Keratinocyte (primary cell): ENCODE data around the gene CDKAL1. TPM values are rescaled to one million over a fixed set of nuclear protein-coding genes. Genes with fewer than 3 reads are reported as not detected.

Experiments used
- DNase-seq: peaks from one replicate; pipeline ENCODE4 v3.0.0-alpha.2; 2011; ENCODE audit warnings: low read depth, missing footprints, low spot score
- FAIRE-seq: peaks from 2 replicates; lab custom pipeline; 2011; peaks lifted over from hg19 to GRCh38; lab: Jason Lieb, UNC
- H2AFZ ChIP-seq: 2 replicates; pipeline ENCODE4 v1.6.0; 2012; ENCODE audit warnings: low read length, control low read depth, inconsistent platforms; ENCODE audit not compliant: control insufficient read depth
- H3K27ac ChIP-seq: 2 replicates; pipeline ENCODE4 v1.5.1; 2011; ENCODE audit warnings: low read length; ENCODE audit not compliant: control insufficient read depth, insufficient read depth
- H3K27me3 ChIP-seq: 3 replicates; pipeline ENCODE4 v1.6.0; 2011; ENCODE audit warnings: low read length; ENCODE audit not compliant: control insufficient read depth, insufficient read depth; ENCODE audit errors: extremely low read depth
- H3K36me3 ChIP-seq, 2 experiments: 2 replicates in 1 of 2; 3 replicates in 1 of 2; pipeline ENCODE4 v1.5.1; 2011; ENCODE audit warnings: low read length in 2 of 2, mild to moderate bottlenecking in 1 of 2; ENCODE audit not compliant: control insufficient read depth in 2 of 2, insufficient read depth in 2 of 2; ENCODE audit errors: extremely low read depth in 1 of 2
- H3K4me1 ChIP-seq: 3 replicates; pipeline ENCODE4 v1.5.1; 2011; ENCODE audit warnings: low read length; ENCODE audit not compliant: control insufficient read depth, insufficient read depth; ENCODE audit errors: extremely low read depth
- H3K4me2 ChIP-seq: 3 replicates; pipeline ENCODE4 v1.6.0; 2011; ENCODE audit warnings: low read depth, low read length; ENCODE audit not compliant: control insufficient read depth, insufficient read depth; ENCODE audit errors: extremely low read depth
- H3K4me3 ChIP-seq, 3 experiments: fragments of 200-600 bp in 1 of 3; sonication (generic) in 1 of 3; 2 replicates in 2 of 3; 3 replicates in 1 of 3; pipeline ENCODE4 v1.5.1; 2011 to 2016; ENCODE audit warnings: low read length in 3 of 3, mild to moderate bottlenecking in 3 of 3, control low read depth in 2 of 3, inconsistent platforms in 1 of 3, low read depth in 1 of 3, mixed read lengths in 1 of 3, mixed run types in 1 of 3, moderate library complexity in 1 of 3; ENCODE audit not compliant: control insufficient read depth in 2 of 3, insufficient read depth in 2 of 3; ENCODE audit errors: extremely low read depth in 1 of 3
- H3K79me2 ChIP-seq: 2 replicates; pipeline ENCODE4 v1.6.0; 2012; ENCODE audit warnings: low read length; ENCODE audit not compliant: control insufficient read depth, insufficient read depth
- H3K9ac ChIP-seq: 3 replicates; pipeline ENCODE4 v1.6.0; 2011; ENCODE audit warnings: low read length; ENCODE audit not compliant: control insufficient read depth, insufficient read depth; ENCODE audit errors: extremely low read depth
- H3K9me1 ChIP-seq: 3 replicates; pipeline ENCODE4 v1.6.0; 2011; ENCODE audit warnings: low read length; ENCODE audit not compliant: control insufficient read depth, insufficient read depth; ENCODE audit errors: extremely low read depth
- H3K9me3 ChIP-seq: 2 replicates; pipeline ENCODE4 v1.5.1; 2012; ENCODE audit warnings: low read depth, low read length; ENCODE audit not compliant: control insufficient read depth
- H4K20me1 ChIP-seq: 3 replicates; pipeline ENCODE4 v1.6.0; 2011; ENCODE audit warnings: low read length; ENCODE audit not compliant: control insufficient read depth, insufficient read depth; ENCODE audit errors: extremely low read depth
- CTCF ChIP-seq, 3 experiments: IDR thresholded peaks in 1 of 3; conservative IDR thresholded peaks in 1 of 3; optimal IDR thresholded peaks in 1 of 3; 2 replicates in 2 of 3; 3 replicates in 1 of 3; pipeline versions ENCODE3 to v1.5.1; 2011; ENCODE audit warnings: low read length in 3 of 3, mild to moderate bottlenecking in 3 of 3, moderate library complexity in 2 of 3, control low read depth in 1 of 3, inconsistent platforms in 1 of 3; ENCODE audit not compliant: insufficient read depth in 2 of 3; ENCODE audit errors: extremely low read depth in 1 of 3
- EZH2 ChIP-seq: IDR thresholded peaks from one replicate; pipeline ENCODE4 v1.6.1; 2012; ENCODE audit warnings: inconsistent platforms, mild to moderate bottlenecking, low read length, moderate library complexity
- dilution Hi-C: fragments of 300-500 bp; cut with MboI; formaldehyde crosslinking; loops from one replicate; pipeline ENCODE4 v1.7.0; 2020; ENCODE audit warnings: low sequenced_read_pairs; ENCODE audit not compliant: extremely low pct_ligation_motif_present
- polyA plus RNA-seq, 5 experiments: library from polyadenylated mRNA; depleted of rRNA in 3 of 5; stranded (reverse) in 3 of 5; stranded (forward) in 1 of 5; unstranded in 1 of 5; fragments of >200 nt; gene quantifications; 1 replicate in 1 of 5; 2 replicates in 3 of 5; 3 replicates in 1 of 5; pipeline versions ENCODE4 v1.2.1 to v1.2.3, GENCODE V29; 2011 to 2012; ENCODE audit warnings: missing spikeins in 2 of 5, low read depth in 1 of 5, low replicate concordance in 1 of 5

Gene CDKAL1
- polyA plus RNA-seq, 1 donor (not counting 4 experiments of a cell fraction or from before 2014, with no cell fraction given), result 5.6 TPM

- dilution Hi-C loops, result no loop called here
- TF ChIP-seq CTCF (optimal IDR thresholded peaks at IDR 0.05 in 1 of 3, IDR thresholded peaks at IDR 0.05 in 1 of 3, conservative IDR thresholded peaks at IDR 0.05 in 1 of 3; ENCODE audit: extremely low read depth in 1 of 3, insufficient read depth in 2 of 3, low read length in 3 of 3) (no peak), EZH2 (no peak)
- Histone ChIP-seq H3K9me1 (no peaks in the 10 kb centered on the region), H3K4me3 (no peak overlapping the region), H3K27me3 (no peaks in the 10 kb centered on the region), H3K27ac (no peak overlapping the region), H3K4me2 (no peak overlapping the region), H4K20me1 (no peaks in the 10 kb centered on the region), H2AFZ (no peak overlapping the region), H3K79me2 (no peaks in the 10 kb centered on the region), H3K9me3 (no peaks in the 10 kb centered on the region), H3K4me1 (no peaks in the 10 kb centered on the region), H3K9ac (no peak overlapping the region), H3K36me3 (no peaks in the 10 kb centered on the region)
- DNase-seq (no peak), FAIRE-seq (no peak)
Measured at GRCh38 chr6:20791074-20791473, 256.8 kb downstream of the CDKAL1 start.

- dilution Hi-C loops, result no loop called here
Measured at GRCh38 chr6:20791944-20792343, 257.7 kb downstream of the CDKAL1 start.

More at GRCh38 chr6:20791944-20792343, 257.7 kb downstream of the CDKAL1 start:
- Histone ChIP-seq H3K9me3 (no peaks in the 10 kb centered on the region), H3K27ac (no peak overlapping the region), H3K36me3 (no peaks in the 10 kb centered on the region), H3K9ac (no peak overlapping the region), H3K4me2 (no peak overlapping the region), H3K79me2 (no peaks in the 10 kb centered on the region), H4K20me1 (no peaks in the 10 kb centered on the region), H3K4me3 (no peak overlapping the region), H2AFZ (no peak overlapping the region), H3K9me1 (no peaks in the 10 kb centered on the region), H3K27me3 (no peaks in the 10 kb centered on the region), H3K4me1 (no peaks in the 10 kb centered on the region)
- DNase-seq (no peak), FAIRE-seq (no peak)
- no peak for TF ChIP-seq CTCF (optimal IDR thresholded peaks at IDR 0.05 in 1 of 3, IDR thresholded peaks at IDR 0.05 in 1 of 3, conservative IDR thresholded peaks at IDR 0.05 in 1 of 3; ENCODE audit: extremely low read depth in 1 of 3, insufficient read depth in 2 of 3, low read length in 3 of 3)
- TF ChIP-seq EZH2, result no peak
